H1 (cell line): ENCODE data around the gene RNF214. TPM values are rescaled to one million over a fixed set of nuclear protein-coding genes. Genes with fewer than 3 reads are reported as not detected.

Experiments used
- CBX5 ChIP-seq: fragments of 300-800, 300-1000 bp; sonication (generic); IDR thresholded peaks from 2 replicates; pipeline ENCODE4 v1.7.1; 2016; ENCODE audit warnings: antibody characterized with exemption, low read length, low read depth
- RNF2 ChIP-seq: fragments of 200-900, 300-1000 bp; sonication (generic); IDR thresholded peaks from 2 replicates; pipeline ENCODE4 v1.7.1; 2016; ENCODE audit warnings: borderline replicate concordance, low read depth, mild to moderate bottlenecking, antibody characterized with exemption, low read length; ENCODE audit not compliant: poor library complexity, severe bottlenecking; ENCODE audit errors: missing control alignments
- polyA plus RNA-seq, 7 experiments: library from polyadenylated mRNA; depleted of rRNA in 3 of 7; stranded (reverse) in 5 of 7; unstranded in 2 of 7; fragments of >200 nt in 5 of 7; fragments of 200-250 nt in 2 of 7; gene quantifications; 1 replicate in 5 of 7; 2 replicates in 1 of 7; 4 replicates in 1 of 7; pipeline versions ENCODE4 v1.2.1 to v1.2.3, GENCODE V29; 2011 to 2013; ENCODE audit warnings: missing spikeins in 2 of 7, mixed read lengths in 2 of 7
- total RNA-seq: library from RNA; stranded (reverse); fragmentation: NEBNext Ultra II Directional; extraction: Animal tissue kit (Norgen Biotek cat#: 25700); gene quantifications from 2 replicates; pipeline ENCODE4 v1.2.1, GENCODE V29; 2021

Gene RNF214
- total and polyA plus RNA-seq, 2 of the 8 experiments (the other 6 are each of a cell fraction or from before 2014, with no cell fraction given), result 34.9 to 35.6 TPM

DNA sequence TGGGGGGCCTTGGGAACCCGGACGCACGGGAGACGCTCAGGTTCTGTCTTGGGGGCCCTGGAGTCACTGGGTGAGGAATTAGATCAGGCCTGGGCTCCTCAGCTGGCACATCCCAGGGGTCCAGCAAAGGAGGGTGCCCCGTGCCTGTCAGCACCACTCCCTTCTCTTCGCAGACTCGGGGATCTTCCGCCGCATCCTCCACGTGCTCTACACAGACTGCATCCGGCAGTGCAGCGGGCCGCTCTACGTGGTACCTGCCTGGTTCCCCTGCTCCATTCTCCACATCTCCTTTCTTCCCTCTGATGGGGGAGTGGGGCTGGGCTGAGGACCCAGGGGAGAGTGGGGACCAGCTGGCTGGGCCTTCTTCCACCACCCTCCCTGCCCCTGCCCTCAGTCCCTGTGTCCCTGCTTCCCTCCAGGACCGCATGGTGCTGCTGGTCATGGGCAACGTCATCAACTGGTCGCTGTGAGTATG lies 40.0 kb upstream of the RNF214 start (continued):
- TF ChIP-seq CBX5 (no peak), RNF2 (no peak)
